GM18907 (cell line): ENCODE measurements around the gene RASA1.

Experiments used
- ATAC-seq: cut with Tn5 transposase; IDR thresholded peaks from one replicate; pipeline ENCODE4 v1.9.1; 2021; ENCODE audit warnings: mild to moderate bottlenecking, moderate library complexity; ENCODE audit not compliant: unreplicated experiment

The RASA1 gene

GRCh38 chr5:87399720-87400119, 132.0 kb downstream of the RASA1 start:
- ATAC-seq: no peak

- no peak for ATAC-seq
These were observed 132.7 kb downstream of the RASA1 start for GRCh38 chr5:87400305-87400899.

- no peak for ATAC-seq
These were observed 133.9 kb downstream of the RASA1 start for GRCh38 chr5:87401626-87402025.

DNA sequence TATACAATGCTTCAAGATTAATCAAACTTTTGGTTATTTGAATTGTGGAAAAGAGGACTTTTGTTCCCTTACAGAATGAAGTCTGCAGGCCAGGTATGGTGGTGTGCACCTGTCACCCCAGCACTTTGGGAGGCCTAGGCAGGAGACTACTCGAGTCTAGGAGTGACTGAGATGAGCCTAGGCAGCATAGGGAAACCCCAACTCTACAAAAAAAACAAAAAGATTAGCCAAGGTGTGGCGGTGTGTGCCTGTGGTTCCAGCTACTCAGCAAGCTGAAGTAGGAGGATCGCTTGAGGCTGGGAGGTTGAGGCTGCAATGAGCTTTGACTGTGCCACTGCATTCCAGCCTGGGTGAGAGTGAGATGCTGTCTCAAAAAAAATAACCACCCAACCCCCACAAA, 135.7 kb downstream of the RASA1 start:
- no peak for ATAC-seq

DNA sequence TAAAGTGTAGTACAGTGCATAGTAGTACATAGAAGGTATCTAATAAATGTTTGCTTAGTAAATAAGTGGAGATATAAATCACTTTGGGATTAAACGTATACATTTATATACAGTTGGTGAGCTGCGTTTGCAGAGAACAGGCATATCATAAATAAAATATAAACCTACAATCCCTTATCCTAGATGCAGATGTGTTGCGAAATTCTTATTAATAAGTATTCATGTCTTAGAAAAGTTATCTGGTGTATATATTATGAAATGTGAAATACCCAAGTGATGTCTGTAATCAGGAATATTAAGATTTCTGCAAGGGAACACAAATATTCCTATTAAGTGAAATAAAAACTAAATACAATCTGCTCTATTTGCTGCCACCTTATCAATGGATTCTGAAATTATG, 136.2 kb downstream of the RASA1 start:
- ATAC-seq: no peak

DNA sequence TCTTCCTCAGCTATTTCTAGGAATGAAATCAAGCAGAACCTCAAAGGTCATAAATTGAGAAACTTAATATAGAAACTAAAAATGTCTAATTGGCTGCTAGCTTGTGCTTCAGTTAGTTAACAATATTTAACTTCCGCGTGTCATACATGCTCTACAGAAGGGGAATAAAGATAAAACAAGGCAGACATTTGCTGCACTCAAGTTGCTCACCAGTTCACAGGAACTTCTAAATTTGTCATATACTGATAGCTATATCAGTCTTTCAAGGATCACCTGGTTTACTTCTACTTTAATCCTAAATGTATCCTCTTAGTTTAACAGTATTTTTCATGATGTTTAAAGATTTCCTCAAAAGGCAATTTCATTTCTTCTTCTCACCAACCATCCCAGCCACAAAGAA, 136.7 kb downstream of the RASA1 start:
- ATAC-seq: no peak

DNA sequence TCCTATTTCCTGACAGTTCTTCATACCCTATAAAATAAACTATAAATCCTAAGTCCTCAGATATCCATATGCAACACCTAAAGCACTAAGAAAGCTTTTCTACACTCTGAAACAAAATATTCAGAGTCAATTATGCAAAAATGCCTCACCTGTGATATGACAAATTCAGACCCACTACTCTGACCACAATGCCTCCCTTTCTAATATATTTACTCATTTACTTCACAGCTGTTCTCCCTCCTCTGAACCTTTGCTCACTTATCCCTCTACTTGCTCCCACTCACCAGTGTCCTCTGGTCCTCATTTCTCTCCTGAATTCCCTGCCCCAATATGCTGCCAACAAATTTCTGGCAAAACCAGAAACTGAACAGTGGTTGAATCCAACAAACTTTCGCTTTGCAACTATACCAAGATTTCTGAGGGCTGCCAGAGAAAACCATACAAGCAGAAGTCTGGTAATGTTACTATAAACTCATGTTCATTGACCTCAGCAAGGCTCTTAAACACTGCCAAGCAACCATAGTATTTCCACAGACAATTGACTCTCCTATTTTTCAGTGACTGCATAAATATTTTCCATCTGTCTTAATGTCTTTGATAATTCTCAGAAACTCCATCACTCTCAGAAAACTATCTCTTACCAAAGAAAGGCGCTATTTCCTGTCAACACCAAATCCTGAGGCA, 137.9 kb downstream of the RASA1 start:
- no peak for ATAC-seq

DNA sequence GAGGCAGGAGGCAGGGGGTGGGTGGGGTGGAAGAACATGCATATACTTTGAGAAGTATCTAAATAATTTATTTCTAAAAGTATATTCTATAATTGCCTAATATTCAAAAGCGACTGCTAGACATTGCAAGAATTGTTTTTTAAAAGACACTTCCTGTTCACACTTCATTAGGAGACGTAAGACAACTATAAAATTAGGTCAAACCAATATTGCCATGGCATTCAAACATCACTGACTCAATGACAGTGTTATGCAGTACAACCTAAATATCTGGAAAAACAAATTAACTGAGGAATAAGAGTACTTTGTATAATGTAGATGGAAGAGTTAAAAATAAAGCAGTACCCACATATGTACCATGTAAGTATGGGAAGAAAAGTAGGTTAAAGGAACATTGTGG, 140.5 kb downstream of the RASA1 start:
- ATAC-seq: no peak

DNA sequence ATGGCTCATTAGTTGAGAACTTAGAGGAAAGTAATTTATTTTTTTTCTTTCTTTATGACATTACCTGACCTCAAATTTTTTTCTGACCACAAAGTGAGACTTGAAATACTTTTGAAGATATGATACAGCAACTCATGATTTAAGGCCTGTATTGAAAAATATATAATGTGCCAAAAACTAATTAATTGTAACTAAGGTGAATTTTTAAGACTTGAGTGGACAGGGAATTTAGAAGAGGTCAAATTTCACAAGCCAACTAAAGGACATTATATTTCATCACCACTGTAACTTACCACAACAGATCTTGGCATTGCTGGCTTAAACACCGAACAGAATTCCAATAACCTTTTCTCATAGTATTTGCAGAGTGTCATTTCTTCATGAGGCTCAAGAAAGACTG, 143.2 kb downstream of the RASA1 start:
- no peak for ATAC-seq

DNA sequence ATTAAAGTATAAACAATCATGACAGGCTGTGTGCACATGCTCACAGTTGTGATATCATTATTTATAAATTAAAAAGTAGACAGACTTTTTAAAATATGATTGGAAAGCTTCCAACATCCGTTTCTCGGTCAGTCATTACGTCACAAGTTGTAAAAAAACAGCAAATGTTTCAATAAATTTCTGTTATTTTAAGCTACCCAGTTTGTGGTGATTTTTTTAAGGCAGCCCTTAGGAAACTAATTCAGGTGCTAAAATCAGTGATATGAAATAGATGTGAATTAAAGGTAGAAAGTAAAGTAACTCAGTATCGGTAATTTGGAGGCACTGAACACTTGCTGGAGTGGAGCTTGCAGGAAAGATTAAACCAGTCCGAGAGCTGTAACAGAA, 143.9 kb downstream of the RASA1 start:
- no peak for ATAC-seq

DNA sequence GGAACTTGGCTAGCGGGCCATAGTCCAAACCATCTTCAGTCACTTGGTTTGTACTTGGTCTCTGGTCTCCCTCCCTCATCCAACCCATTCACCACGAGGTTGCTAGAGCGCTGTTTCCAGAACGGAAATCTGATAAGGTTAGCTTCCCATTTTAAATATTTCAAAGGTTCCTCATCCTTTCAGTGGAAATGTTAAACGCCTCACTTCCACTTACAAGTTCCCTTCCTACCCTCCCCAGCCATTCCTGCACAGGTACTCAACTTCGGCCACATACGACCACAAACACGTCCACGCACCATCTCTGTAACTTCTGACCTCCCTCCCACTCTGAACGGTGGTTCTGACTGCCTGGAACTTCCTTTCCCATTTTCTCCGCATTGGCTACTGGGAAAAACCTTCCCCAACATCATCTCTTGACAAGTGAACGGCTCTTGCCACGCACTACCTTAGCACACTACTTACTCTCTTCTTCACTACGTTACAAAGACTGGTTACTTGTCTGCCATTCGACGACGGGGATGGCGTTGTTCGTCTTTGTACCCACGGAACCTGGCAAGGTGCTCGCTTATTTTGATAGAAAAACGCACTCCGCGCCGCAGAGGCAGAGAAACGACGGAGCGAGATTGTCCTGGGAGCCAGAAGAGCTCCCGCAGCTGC, 144.4 kb downstream of the RASA1 start:
- ATAC-seq: peak; percentile 36

DNA sequence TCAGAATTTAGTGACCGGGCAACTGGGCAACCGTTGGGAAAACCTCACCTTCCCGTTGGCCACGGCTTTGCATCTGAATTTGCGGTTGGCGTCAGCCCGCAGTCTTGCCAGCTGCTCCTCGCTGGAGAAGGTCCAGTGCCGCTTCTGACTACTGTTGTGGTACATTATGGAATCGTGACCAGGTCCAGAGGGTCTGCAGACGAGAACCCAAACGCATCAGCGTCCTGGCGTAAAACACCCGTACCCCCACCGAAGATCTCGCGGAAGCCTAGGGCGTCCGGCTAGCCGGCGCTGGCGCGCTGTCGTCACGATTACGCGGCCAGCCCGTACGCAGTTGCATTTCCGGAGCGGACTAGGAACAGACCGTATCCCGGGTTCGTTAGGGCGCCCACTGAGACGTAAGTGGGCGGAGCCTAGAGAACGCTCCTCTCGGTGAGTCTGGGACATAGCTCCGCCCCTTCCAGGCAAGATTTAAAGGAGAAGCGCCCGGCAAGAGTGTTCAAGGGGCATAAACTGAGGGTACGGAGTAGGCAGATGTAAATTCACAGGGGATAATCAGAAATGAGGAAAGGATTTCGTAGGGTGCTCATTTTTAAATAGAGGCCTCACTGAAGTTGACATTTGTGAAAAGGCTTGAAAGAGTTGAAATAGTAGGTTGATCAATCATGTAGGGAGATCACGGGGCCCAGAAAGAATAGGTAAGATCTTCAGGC, 145.1 kb downstream of the RASA1 start, which contains the start of gene CCNH:
TSS of gene CCNH (minus strand) at position 301 of the 713 bp plus-strand sequence. CDS start at position 165, 136 bp downstream.
- peak; percentile 100 for ATAC-seq

DNA sequence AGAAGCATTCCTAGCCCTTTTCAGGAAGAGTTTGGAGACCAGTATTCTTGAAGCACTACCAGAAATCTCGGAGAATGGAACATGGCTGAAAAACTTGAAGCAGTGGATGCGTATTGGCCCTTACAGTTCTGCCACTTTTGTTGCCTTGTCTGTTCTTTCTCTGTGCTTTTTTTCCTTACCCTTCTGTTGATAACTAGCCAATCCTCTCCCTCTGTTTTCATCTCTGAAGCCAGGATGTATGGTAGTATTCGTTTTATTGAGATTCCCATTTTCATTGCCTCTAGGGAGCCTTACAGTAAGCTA, 145.6 kb downstream of the RASA1 start:
- no peak for ATAC-seq

- no peak for ATAC-seq
These were observed 150.8 kb downstream of the RASA1 start for GRCh38 chr5:87418506-87418905.

GRCh38 chr5:87421307-87421706, 153.6 kb downstream of the RASA1 start:
- ATAC-seq: no peak

DNA sequence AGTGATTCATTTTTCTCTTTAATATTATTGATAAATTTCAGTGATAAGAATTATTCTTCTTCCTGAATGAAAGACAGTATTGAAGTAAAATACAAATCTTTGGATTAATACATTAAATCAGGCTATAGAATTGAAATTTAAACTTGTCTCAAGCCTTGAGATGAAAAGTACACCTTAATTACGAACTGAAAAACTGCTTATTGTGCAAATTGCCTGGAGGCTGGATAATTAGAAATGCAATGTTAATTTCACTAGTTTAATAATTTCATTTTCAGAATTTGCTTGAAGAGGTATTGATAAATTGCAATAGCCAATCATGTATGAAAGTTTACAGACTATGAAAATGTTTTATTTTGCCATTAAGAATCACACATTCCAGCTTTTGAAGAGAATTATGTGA, 156.1 kb downstream of the RASA1 start:
- no peak for ATAC-seq

DNA sequence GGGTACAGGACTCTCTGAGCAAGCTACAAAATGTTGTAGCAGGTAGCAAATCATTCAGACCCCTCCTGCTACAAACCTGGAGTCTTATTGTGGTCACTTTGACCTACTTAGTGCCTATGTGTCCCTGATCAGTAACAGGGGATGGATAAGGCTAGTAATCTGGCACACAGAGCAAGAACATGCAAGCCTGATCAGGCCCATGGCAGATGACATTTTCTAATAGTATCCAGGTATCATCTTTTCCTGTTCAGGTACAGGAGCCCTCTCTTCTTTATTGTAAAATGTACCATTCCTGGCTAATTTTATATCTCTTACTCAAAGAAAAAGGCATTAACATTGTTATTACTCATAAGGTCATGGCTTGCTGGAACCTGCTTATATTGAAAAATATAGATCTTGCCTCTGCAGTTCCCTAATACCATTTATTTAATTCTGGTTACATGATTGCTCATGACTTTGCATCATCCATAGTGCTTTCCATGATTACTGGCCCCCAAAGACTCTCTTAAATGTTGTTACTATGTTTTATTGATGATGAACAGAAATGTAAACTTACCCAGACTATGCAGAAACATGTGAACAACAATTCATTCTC, 163.3 kb downstream of the RASA1 start:
- no peak for ATAC-seq

DNA sequence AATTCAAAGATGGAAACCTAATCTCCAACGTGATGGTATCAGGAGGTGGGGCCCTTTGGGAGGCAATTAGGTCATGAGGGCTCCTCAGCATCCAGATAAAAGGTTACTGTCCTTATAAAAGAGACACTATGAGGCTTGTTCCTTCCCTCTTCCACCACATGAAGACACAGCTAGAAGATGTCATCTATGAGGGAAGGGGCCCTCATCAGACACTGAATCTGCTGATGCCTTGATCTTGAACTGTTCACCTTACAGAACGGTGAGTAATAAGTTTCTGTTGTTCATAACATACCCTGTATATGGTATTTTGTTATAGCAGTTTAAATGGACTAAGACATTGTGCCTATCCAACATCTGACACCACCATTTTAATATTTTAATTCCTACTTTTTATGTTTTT, 164.8 kb downstream of the RASA1 start:
- no peak for ATAC-seq

- ATAC-seq: no peak
These were observed 166.3 kb downstream of the RASA1 start for GRCh38 chr5:87433945-87434344.

DNA sequence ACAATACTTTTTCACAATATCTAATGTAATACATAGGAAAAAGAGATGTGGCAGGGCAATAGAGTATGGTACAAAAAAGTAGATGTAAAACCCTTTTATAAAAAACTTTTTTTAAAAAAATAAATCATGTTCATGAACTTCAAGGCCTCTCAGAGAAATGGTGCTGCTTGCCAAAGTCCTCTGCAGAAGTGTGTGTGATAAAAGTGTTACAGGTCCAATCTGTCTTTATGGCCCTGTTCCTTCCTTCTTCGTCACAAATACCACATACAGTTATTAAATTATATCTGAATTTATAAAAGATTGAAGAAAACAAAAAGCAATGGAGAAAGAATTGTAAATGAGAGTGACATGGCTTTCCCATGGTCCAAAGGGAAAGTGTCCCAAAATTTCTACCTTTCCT, 166.8 kb downstream of the RASA1 start:
- no peak for ATAC-seq

GRCh38 chr5:87435144-87435694, 167.5 kb downstream of the RASA1 start:
- no peak for ATAC-seq
